Activated CD4-positive, alpha-beta T cell treated with anti-CD3 and anti-CD28 coated beads, Interleukin-2, Interleukin-6, amounts not matched to agents 100 ng/mL and 50 ng/mL, durations not matched to agents 16 hours and 8 hours (primary cell): ENCODE data around the gene PKMYT1.
"Not testable (repeated sequence)": the region's sequence is repeated elsewhere in the genome, so short reads cannot be mapped to it uniquely, and the experiment has no call there.

Source experiments
- DNase-seq: peaks from one replicate; pipeline ENCODE4 v3.0.0-alpha.2; 2020

Gene PKMYT1

DNA sequence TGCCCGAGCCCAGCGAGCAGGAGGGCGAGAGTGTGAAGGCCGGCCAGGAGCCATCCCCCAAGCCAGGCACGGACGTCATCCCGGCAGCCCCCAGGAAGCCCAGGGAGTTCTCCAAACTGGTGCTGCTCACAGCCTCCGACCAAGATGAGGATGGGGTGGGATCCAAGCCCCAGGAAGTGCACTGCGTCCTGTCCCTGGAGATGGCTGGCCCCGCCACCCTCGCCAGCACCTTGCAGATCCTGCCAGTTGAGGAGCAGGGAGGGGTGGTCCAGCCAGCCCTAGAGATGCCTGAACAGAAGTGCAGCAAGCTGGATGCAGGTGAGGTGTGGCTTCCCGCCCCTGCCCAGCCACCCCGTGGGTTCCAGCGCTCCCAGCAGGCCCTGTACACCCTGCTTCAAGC lies 50.6 kb downstream of the PKMYT1 start:
- no peak for DNase-seq

DNA sequence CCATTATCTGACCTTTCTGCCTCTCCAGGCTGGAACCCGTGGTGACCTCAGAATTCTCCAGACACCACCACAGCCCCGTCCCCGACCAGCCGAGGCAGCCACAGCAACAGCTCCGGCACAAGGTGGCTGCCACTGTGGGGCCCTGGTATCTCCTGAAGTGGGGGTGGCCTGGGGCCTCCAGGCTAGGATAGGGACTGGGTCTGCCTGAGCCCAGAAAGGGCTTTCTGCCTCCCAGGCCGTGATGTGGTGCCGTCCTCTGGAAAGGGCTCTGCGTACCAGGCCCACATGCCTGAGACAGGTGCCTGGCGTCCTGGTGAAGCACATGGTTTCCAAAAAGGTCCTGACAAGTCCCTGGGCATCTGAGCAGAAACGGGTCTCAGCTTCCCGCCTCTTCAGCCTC lies 51.5 kb downstream of the PKMYT1 start:
- DNase-seq, result no peak

DNA sequence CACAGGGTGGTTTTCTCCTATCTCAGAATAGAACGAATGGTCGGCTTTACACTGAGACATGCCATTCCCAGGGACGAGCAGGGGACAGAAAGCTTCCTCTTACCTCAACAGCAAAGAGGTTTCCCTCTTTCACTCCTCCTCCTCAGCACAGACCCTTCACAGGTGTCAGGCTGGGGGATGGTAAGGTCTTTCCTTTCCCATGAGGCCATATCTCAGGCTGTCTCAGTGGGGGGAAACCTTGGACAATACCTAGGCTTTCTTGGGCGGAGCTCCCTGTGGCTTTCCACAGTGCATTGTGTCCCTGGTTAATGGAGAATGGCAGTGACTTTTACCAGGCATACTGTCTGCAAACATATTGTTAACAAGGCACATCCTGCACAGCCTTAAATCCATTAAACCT lies 52.1 kb downstream of the PKMYT1 start:
- DNase-seq, result not testable (repeated sequence)

DNA sequence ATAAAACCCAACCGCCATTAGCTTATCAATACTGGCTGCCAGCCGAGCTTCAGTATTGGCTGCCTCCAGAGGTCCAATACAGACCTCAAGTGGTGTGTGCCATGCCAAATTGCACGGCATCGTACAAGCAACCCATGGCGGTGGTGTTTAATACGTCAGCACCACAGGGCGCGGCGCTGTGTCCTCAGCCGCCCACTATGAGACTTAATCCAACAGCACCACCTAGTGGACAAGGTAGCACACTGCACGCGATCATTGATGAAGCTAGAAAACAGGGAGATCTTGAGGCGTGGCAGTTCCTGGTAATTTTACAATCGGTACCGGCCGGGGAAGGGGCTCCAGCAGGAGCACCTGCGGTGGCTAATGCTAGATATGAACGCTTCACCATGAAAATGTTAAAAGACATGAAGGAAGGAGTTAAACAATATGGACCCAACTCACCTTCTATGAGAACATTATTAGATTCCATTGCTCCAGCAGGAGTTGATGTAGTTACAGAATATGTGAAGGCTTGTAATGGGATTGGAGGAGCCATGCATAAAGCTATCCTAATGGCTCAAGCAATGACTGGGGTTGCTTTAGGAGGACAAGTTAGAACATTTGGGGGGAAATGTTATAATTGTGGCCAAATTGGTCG lies 53.1 kb downstream of the PKMYT1 start:
- peak; percentile 92 for DNase-seq

DNA sequence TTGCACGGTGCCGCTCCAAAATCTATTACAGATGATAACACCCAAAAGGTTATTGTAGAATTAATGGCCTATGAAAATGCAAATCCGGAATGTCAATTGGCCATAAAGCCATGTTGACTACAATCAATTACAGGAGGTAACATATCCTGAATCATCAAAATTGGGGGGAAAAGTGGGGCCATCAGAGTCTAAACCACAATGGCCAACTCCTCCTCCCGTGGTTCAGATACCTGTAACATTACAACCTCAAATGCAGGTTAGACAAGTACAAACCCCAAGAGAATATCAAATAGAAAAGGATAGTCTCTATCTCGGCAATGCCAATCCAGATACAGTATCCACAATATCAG lies 53.6 kb downstream of the PKMYT1 start:
- no peak for DNase-seq

DNA sequence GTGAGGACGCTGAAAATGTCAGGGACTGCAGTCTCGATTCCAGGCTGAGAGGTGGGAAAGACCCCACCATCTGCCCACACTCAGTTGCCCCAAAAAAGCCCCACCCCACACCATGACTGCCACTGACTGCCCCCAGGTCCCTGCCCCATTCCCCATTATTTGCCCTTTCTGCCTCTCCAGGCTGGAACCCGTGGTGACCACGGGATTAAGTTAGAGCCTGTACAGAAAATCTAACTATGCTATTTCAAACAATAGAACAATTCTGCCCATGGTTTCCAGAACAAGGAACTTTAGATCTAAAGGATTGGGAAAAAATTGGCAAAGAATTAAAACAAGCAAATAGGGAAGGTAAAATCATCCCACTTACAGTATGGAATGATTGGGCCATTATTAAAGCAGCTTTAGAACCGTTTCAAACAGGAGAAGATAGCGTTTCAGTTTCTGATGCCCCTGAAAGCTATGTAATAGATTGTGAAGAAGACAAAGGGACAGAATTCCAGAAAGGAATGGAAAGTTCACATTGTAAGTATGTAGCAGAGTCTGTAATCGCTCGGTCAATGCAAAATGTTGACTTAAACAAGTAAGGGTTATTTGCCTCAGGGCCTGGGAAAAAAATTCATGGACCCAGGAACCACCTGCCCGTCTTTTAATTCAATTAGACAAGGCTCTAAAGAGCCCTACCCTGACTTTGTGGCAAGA lies 54.1 kb downstream of the PKMYT1 start:
- no peak for DNase-seq

DNA sequence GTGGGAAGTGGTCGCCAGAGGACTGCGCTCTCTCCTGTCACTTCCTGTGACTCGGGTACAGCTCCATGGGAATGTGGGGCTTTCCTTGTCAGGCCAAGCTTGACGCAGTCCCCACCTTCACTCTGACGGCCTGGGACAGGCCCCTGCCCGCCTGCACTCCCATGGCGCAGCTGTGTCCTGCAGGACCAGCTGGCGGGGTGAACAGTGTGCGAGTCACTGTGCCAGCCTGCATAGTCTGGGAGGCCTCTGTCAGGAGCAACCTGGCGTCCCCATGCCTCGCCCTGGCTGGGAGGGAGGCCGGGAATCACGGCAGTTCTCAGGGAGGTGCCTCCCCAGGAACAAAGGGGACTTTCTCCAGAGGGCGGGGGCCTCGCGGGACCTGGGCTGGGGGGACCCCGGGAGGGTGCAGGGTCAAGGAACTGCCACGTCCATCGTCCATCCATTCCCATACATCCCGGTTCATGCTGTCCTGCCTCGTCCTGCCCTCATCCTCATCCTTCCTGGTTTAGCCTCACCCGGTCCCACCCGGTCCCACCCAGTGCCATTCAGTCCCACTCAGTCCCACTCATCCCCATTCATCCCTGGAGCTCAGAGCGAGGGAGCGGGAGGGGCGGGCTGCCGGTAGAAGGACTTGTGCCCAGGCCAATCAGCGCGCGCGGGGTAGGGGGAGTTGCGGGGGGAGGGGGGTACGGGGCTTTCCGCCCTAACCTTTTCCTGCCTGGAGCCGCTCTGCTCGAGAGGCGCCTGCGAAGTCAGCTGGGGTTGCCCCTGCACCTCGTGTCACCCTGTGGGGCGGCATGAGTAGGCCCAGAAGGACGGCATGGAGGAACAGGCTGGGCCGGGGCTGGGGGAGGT lies 55.1 kb downstream of the PKMYT1 start:
- DNase-seq, result no peak

DNA sequence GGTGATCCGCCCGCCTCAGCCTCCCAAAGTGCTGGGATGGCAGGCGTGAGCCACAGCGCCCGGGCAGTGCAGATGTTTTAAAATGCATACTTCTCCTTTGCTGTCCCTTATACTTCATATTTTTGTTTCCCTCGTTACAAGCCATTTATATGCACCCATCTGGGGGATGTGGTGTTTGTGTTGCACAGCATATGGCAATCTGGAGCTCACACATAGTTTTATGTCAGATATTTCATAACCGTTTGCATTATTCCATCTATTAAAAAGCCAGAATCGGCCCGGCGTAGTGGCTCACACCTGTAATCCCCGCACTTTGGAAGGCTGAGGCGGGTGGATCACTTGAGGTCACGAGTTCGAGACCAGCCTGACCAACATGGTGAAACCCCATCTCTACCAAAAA lies 56.8 kb downstream of the PKMYT1 start:
- no peak for DNase-seq
